GM19238 (cell line): ENCODE results near the gene FGF11.

Source experiments
- DNase-seq: peaks from one replicate; pipeline ENCODE4 v3.0.0; 2011; ENCODE audit warnings: low spot score; ENCODE audit not compliant: insufficient read length

Gene FGF11

GRCh38 chr17:7429722-7430121 is 9.6 kb upstream of the FGF11 start:
- DNase-seq = no peak

DNA sequence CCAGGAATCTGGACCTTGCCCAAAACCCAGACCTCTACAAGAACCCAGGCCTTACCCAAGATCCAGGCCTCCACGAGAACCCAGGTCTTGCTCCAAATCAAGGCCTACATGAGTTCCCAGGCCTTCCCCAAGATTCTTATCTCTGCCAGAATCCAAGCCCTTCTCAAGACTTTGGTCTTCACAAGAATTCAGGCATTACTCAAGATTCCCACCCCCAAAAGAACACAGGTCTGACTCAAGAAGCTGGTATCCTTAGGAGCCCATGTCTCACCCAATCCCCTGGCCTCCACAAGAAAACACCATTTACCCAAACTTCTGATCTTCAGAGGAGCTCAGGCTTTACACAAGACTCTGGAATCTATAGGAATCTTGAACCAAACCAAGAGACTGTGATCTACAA is 8.1 kb upstream of the FGF11 start:
- no peak for DNase-seq

GRCh38 chr17:7432296-7432695 is 7.0 kb upstream of the FGF11 start:
- DNase-seq = no peak

- peak; percentile 44 for DNase-seq
Measured at GRCh38 chr17:7435676-7436555, 3.4 kb upstream of the FGF11 start.

GRCh38 chr17:7436556-7437368 is 2.5 kb upstream of the FGF11 start:
- peak; percentile 74 for DNase-seq

- no peak for DNase-seq
Measured at GRCh38 chr17:7437369-7437863, 1.9 kb upstream of the FGF11 start.

- DNase-seq = no peak
Measured at GRCh38 chr17:7437950-7438614, 1.2 kb upstream of the FGF11 start.

DNA sequence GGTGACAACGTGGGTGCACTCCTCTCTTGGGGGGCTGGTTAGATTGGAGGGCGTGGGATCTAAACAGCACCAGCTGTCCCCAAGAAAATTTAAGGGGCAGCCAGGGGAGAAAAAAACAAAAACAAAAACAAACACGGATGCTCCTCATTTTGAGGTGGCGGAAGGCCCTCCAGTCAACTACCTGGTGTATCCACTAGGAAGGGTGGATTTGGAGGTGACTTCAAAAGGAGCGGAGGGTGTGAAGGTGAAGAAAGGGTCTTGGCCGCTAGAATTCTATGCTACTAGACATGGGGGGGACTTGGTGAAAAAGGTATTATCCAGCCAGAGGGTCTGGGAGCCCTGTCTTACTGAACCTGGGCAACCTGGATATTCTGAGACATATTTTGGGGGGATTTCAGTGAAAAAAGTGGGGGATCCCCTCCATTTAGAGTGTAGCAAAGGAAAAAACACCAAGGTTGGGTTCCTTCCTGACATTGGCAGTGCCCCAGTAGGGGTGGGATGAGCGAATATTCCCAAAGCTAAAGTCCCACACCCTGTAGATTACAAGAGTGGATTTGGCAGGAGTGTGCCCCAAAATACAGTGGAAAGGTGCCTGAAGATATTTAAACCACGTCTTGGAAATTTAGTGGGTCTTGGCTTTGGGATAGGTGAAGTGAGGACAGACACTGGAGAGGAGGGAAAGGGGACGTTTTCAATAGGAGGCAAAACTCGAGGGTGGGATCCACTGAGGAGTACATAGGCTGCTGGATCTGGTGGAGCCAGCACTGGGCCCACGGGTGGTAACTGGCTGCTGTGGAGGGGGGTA is 454 bp upstream of the FGF11 start:
- no peak for DNase-seq

DNA sequence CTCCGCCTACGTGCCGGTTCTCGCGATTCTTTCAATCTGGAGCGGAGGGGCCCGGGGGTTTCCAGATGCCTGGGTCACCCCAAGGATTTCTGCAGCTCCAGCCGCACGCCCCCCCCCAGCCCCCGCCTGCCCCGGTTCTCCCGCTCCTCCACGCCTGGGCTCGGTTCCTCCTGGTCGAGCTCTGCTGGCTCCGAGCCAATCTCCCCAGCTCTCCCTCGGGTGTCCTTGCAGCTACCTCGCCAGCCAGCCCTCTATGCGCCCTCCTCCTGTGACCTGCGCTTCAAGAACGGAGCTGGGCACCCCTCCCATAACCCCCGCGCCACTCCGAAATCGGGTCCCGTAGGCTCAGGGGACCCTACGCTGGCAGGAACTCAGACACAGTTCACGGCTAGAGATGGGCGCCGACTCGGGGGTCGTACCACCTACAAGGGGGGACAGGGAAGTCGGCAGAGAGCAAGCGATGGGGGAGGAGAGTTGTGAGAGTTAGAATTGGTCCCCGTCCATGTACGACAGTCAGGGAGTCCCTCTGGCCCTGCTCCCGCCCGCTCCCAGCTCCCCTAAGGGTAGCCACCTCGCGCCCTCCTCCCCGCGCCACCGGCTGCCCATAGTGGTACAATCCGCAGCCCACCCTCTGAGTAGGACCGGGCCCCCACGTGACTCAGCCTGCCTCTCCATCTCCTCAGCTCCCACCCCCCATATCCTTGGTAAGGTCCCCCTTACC is 961 bp downstream of the FGF11 start:
- peak; percentile 47 for DNase-seq

DNA sequence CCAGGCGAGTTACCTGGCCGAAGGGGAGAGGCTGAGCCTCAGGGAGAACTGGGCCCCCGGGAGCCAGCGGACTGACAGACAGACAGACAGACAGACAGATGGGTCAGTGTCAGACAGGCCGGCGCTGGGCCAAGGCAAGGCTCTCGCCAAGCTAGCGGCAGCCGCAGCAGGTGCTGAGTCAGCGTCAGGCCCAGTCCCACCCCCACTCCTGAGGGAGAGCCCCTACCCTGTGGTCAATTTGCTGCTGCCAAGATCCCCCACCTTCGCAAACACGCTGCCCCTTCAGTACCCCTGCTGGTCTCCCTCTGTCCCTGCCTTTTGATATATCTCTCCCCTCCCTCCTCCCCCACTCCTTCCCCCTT is 1.5 kb downstream of the FGF11 start:
- no peak for DNase-seq

GRCh38 chr17:7441266-7441665 is 2.0 kb downstream of the FGF11 start:
- no peak for DNase-seq

DNA sequence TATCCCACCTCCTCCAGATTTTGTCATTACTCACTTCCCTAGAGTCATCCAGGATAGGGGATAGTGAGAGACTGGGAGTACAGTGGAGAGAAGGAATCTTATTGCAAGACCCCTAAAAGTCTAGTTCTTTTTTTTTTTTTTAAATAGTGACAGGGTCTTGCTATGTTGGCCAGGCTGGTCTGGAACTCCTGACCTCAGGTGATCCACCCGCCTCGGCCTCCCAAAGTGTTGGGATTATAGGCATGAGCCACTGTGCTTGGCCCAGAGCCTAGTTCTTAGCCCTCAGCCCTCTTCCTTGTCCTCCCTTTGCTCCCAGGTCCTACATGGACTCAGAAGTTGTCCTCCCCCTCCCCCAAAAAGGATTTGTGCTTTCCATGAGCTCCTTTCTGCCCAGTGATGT is 2.8 kb downstream of the FGF11 start:
- no peak for DNase-seq

GRCh38 chr17:7443499-7444485 is 4.5 kb downstream of the FGF11 start:
- DNase-seq = no peak

- no peak for DNase-seq
Measured at GRCh38 chr17:7444682-7445618, 5.6 kb downstream of the FGF11 start, which contains the start of gene CHRNB1. Gene CHRNB1 (plus strand): TSS chr17:7445061. CDS start chr17:7445128, 67 bp downstream.

DNA sequence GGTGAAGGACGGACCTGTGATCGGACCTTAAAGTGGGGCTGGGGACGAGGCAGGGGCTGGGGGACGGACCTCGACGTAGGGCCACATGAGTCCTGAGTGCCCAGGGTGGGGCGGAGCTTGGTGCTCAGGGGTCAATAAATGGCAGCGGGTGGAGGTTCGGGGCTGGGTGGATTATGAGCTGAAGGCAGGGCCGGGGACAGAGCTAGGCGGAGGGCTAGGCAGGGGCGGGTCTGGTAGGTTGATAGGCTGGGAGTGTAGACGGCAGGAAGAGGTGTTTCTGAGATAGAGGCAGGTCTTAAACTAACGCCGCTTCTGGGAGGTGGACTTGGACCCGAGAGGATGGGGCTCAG is 6.3 kb downstream of the FGF11 start:
- peak; percentile 44 for DNase-seq

DNA sequence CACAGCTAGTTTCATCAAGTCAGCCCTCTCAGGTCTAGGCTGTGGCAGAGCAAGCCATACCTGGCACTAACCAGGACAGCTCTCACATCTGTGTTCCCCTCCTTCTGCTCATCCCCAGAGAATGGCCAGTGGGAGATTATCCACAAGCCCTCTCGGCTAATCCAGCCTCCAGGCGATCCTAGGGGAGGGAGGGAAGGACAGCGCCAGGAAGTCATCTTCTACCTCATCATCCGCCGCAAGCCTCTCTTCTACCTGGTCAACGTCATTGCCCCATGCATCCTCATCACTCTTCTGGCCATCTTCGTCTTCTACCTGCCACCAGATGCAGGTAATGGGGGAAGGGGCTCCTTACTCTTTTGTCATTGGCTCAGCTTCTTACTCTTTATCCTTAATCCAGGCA is 9.1 kb downstream of the FGF11 start:
- DNase-seq = no peak

- DNase-seq = no peak
Measured at GRCh38 chr17:7459961-7460545, 20.7 kb downstream of the FGF11 start.
